Calu3 (cell line): ENCODE results near the gene DGKG. TPM values are rescaled to one million over a fixed set of nuclear protein-coding genes. Genes with fewer than 3 reads are reported as not detected.

ENCODE experiments used
- BruUV-seq: library from RNA; stranded (reverse); fragments of 400-500 nt; replicated peaks from 2 replicates; lab custom pipeline; 2021; lab: Mats Ljungman, UMichigan
- CTCF ChIA-PET: fragments of 300-600 bp; sonication (Branson Sonifier 250); formaldehyde crosslinking; loops from one replicate; lab custom pipeline; 2022; ENCODE audit warnings: antibody characterized with exemption; lab: Charles Lee
- DNase-seq: peaks from one replicate; pipeline ENCODE4 v3.0.0; 2022
- H3K27ac Mint-ChIP-seq: one replicate; pipeline ENCODE4 v1.8.0; 2022; ENCODE audit warnings: mixed read lengths; ENCODE audit not compliant: unreplicated experiment
- H3K27me3 Mint-ChIP-seq: one replicate; pipeline ENCODE4 v1.8.0; 2022; ENCODE audit warnings: mixed read lengths; ENCODE audit not compliant: unreplicated experiment
- H3K36me3 Mint-ChIP-seq: one replicate; pipeline ENCODE4 v1.8.0; 2022; ENCODE audit warnings: mild to moderate bottlenecking, moderate library complexity, mixed read lengths; ENCODE audit not compliant: insufficient read depth, unreplicated experiment
- H3K4me1 Mint-ChIP-seq: one replicate; pipeline ENCODE4 v1.8.0; 2022; ENCODE audit warnings: mild to moderate bottlenecking, low read depth, mixed read lengths; ENCODE audit not compliant: unreplicated experiment
- H3K4me3 Mint-ChIP-seq: one replicate; pipeline ENCODE4 v1.8.0; 2022; ENCODE audit warnings: mild to moderate bottlenecking, low read depth, moderate library complexity, mixed read lengths; ENCODE audit not compliant: unreplicated experiment
- H3K9me3 Mint-ChIP-seq: one replicate; pipeline ENCODE4 v1.8.0; 2022; ENCODE audit warnings: low read depth, mixed read lengths; ENCODE audit not compliant: unreplicated experiment
- CTCF ChIP-seq: fragments of 200-600 bp; IDR thresholded peaks from one replicate; pipeline ENCODE4 v1.8.0; 2022; ENCODE audit warnings: antibody characterized with exemption; ENCODE audit not compliant: unreplicated experiment
- intact Hi-C: fragments of 100-400 bp; cut with micrococcal nuclease; formaldehyde crosslinking; loops from one replicate; pipeline ENCODE4 v1.10.0; 2022; ENCODE audit not compliant: unreplicated experiment
- total RNA-seq: library from RNA; stranded (reverse); gene quantifications from 2 replicates; pipeline ENCODE4 v1.2.3, GENCODE V29; 2022

The DGKG gene
- total RNA-seq, 1 experiment from 2014 or later: 5.7 TPM

- no peaks in the 10 kb centered on the region for H3K36me3 Mint-ChIP-seq
- H3K27ac Mint-ChIP-seq: no peak overlapping the region
- no peak overlapping the region for H3K4me3 Mint-ChIP-seq
- H3K27me3 Mint-ChIP-seq: peaks cover 97% of the 10 kb centered on the region
- BruUV-seq: no TSS peak
- intact Hi-C loops: no loop called here
- CTCF ChIA-PET: no interaction called here
- H3K4me1 Mint-ChIP-seq: no peaks in the 10 kb centered on the region
- H3K9me3 Mint-ChIP-seq: no peaks in the 10 kb centered on the region
- DNase-seq: no peak
- TF ChIP-seq CTCF: no peak
These were observed 22.7 kb downstream of the DGKG start for GRCh38 chr3:186339180-186339918.

GRCh38 chr3:186333256-186333655 is 28.8 kb downstream of the DGKG start:
- no peak for DNase-seq
- H3K27me3 Mint-ChIP-seq: peaks cover 100% of the 10 kb centered on the region
- TF ChIP-seq CTCF: no peak
- H3K27ac Mint-ChIP-seq: no peak overlapping the region
- BruUV-seq: no TSS peak
- no peak overlapping the region for H3K4me3 Mint-ChIP-seq
- H3K9me3 Mint-ChIP-seq: no peaks in the 10 kb centered on the region
- intact Hi-C loops: no loop called here
- CTCF ChIA-PET: no interaction called here
- H3K36me3 Mint-ChIP-seq: no peaks in the 10 kb centered on the region
- H3K4me1 Mint-ChIP-seq: no peaks in the 10 kb centered on the region

GRCh38 chr3:186330772-186331460 is 31.1 kb downstream of the DGKG start:
- peaks cover 100% of the 10 kb centered on the region for H3K27me3 Mint-ChIP-seq
- intact Hi-C loops: no loop called here

GRCh38 chr3:186329589-186329988 is 32.4 kb downstream of the DGKG start:
- intact Hi-C loops: no loop called here
- no peak overlapping the region for H3K4me3 Mint-ChIP-seq
- CTCF ChIA-PET: no interaction called here

More at GRCh38 chr3:186330772-186331460, 31.1 kb downstream of the DGKG start:
- H3K36me3 Mint-ChIP-seq: no peaks in the 10 kb centered on the region
- CTCF ChIA-PET: no interaction called here
- H3K27ac Mint-ChIP-seq: no peak overlapping the region
- no peak overlapping the region for H3K4me3 Mint-ChIP-seq
- H3K9me3 Mint-ChIP-seq: no peaks in the 10 kb centered on the region
- no peak for TF ChIP-seq CTCF
- no TSS peak for BruUV-seq
- DNase-seq: no peak
- H3K4me1 Mint-ChIP-seq: no peaks in the 10 kb centered on the region

More at GRCh38 chr3:186329589-186329988, 32.4 kb downstream of the DGKG start:
- TF ChIP-seq CTCF: no peak
- H3K9me3 Mint-ChIP-seq: no peaks in the 10 kb centered on the region
- H3K4me1 Mint-ChIP-seq: no peaks in the 10 kb centered on the region
- H3K27me3 Mint-ChIP-seq: peaks cover 100% of the 10 kb centered on the region
- DNase-seq: no peak
- H3K36me3 Mint-ChIP-seq: no peaks in the 10 kb centered on the region
- H3K27ac Mint-ChIP-seq: no peak overlapping the region
- no TSS peak for BruUV-seq
